OCI-LY3 (cell line): Measurements from ENCODE around the gene ZNF653.

Source experiments
- H2AFZ ChIP-seq: fragments of 200-600, 300-600 bp; shearing (Covaris generic); 2 replicates; pipeline ENCODE4 v1.6.0; 2014; ENCODE audit warnings: antibody characterized with exemption, low read depth, low read length
- H3K27ac ChIP-seq: fragments of 200-600, 300-600 bp; sonication (generic); 2 replicates; pipeline ENCODE4 v1.5.1; 2014; ENCODE audit warnings: mild to moderate bottlenecking, low read length, moderate library complexity, mixed read lengths
- H3K27me3 ChIP-seq: fragments of 200-600, 300-600 bp; sonication (generic); 2 replicates; pipeline ENCODE4 v1.6.1; 2014; ENCODE audit warnings: low read depth, low read length, mixed read lengths
- H3K36me3 ChIP-seq: fragments of 200-600, 300-600 bp; sonication (generic); replicated peaks from 2 replicates; pipeline ENCODE3; 2014; ENCODE audit warnings: low read depth, low read length, mixed read lengths
- H3K4me1 ChIP-seq: fragments of 300-600, 200-600 bp; sonication (generic); 2 replicates; pipeline ENCODE4 v1.6.1; 2014; ENCODE audit warnings: low read length, mixed read lengths
- H3K4me2 ChIP-seq: fragments of 200-600, 300-600 bp; sonication (generic); 2 replicates; pipeline ENCODE4 v1.6.1; 2014; ENCODE audit warnings: low read length, mixed read lengths
- H3K4me3 ChIP-seq: fragments of 300-600, 200-600 bp; sonication (generic); 2 replicates; pipeline ENCODE4 v1.5.1; 2014; ENCODE audit warnings: antibody characterized with exemption, mild to moderate bottlenecking, low read length, moderate library complexity
- H3K79me2 ChIP-seq: fragments of 300-600, 200-600 bp; shearing (Covaris generic); 2 replicates; pipeline ENCODE4 v1.6.1; 2014; ENCODE audit warnings: mild to moderate bottlenecking, low read length, mixed read lengths
- H3K9ac ChIP-seq: fragments of 300-600, 200-600 bp; shearing (Covaris generic); 2 replicates; pipeline ENCODE4 v1.6.0; 2014; ENCODE audit warnings: mild to moderate bottlenecking, low read length, moderate library complexity
- H3K9me3 ChIP-seq: fragments of 200-600, 300-600 bp; shearing (Covaris generic); 2 replicates; pipeline ENCODE4 v1.6.1; 2014; ENCODE audit warnings: low read length, mixed read lengths; ENCODE audit not compliant: insufficient read depth
- H4K20me1 ChIP-seq: fragments of 200-600, 300-600 bp; sonication (generic); 2 replicates; pipeline ENCODE4 v1.6.1; 2016; ENCODE audit warnings: low read length, mixed read lengths; ENCODE audit not compliant: insufficient read depth
- CTCF ChIP-seq: fragments of 200-600, 300-600 bp; sonication (generic); IDR thresholded peaks from 2 replicates; pipeline ENCODE4 v1.5.1; 2014; ENCODE audit warnings: antibody characterized with exemption, low read length, low read depth
- EZH2phosphoT487 ChIP-seq: fragments of 200-600 bp; shearing (Covaris generic); IDR thresholded peaks from 2 replicates; pipeline ENCODE4 v1.6.1; 2018; ENCODE audit warnings: antibody characterized with exemption, mixed run types, low read depth

ZNF653 gene

DNA sequence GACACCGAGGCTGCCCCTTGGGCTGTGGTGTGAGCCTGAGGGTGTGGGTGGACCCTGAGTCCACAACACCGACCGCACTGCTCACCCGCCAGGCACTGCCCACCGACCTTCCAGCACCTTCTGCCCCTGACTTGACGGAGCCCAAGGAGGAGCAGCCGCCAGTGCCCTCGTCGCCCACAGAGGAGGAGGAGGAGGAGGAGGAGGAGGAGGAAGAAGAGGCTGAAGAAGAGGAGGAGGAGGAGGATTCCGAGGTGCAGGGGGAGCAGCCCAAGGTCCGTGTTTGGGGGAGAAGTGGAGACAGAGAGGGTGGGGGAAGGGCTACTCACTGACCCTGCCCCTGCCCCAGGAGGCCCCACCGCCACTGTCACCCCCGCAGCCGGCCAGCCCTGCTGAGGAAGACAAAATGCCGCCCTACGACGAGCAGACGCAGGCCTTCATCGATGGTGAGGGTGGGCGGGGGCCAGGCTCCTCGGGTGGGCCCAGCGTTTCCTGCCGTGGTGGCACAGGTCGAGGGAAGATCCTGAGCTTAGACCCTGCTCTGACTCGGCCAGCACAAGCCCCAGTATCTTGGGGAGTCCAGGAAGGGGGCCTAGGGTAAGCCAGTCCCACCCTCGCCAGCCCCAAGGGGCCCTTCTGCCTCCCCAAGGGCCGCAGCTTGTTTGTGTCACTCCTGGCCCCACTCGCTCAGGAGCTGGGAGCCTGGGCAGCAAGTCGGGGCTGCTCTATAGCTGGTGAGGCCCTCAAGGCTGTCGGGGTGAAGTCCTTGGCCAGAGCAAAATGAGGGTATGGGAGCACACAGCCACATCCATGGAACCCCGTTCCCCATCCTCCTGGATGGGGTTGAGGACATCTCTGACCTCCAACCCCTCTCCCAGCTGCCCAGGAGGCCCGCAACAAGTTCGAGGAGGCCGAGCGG lies 58.0 kb downstream of the ZNF653 start:
- H2AFZ ChIP-seq: no peak overlapping the region
- H3K4me3 ChIP-seq: no peak overlapping the region
- H3K27ac ChIP-seq: no peak overlapping the region
- H3K36me3 ChIP-seq: peaks cover 39% of the 10 kb centered on the region
- H3K9ac ChIP-seq: no peak overlapping the region
- no peak for TF ChIP-seq CTCF
- no peak for TF ChIP-seq EZH2phosphoT487
- H3K4me1 ChIP-seq: peaks cover 13% of the 10 kb centered on the region
- H3K79me2 ChIP-seq: peaks cover 5% of the 10 kb centered on the region
- H3K9me3 ChIP-seq: no peaks in the 10 kb centered on the region
- no peaks in the 10 kb centered on the region for H3K27me3 ChIP-seq
- H3K4me2 ChIP-seq: no peak overlapping the region
- 0 out of 2 replicates have a peak, but pooled peaks cover 2% of the 10 kb centered on the region for H4K20me1 ChIP-seq

DNA sequence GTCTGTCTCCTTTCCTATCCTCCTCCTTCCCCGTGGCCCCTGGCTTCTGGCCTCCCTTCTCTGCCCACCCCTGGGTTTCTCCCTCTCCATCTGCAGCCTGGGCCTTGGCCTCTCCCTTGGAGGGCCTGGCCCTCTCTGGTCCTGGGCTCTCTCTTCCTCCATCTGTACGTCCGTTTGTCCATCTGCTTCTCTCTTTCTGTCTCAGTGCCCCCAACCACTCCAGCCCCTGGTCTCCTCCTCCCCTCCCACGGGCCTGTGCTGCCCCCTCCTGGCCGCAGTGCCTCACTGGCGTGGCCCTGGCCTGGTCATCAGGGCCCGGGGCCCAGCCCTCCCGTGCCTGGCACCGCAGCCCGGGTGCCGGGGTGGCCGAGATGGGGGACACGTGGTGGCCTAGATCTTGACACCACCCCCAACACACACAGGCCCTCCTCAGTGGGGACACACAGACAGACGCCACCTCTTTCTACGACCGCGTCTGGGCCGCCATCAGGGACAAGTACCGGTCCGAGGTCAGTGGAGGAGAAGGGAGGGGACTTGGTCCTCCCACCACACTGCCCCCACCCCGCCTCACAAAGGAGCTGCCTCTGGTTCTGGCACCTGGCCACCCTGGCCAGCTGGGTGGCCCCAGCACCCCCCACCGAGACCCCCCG lies 58.9 kb downstream of the ZNF653 start:
- H3K36me3 ChIP-seq: peaks cover 46% of the 10 kb centered on the region
- 0 out of 2 replicates have a peak, but pooled peaks cover 2% of the 10 kb centered on the region for H4K20me1 ChIP-seq
- H3K4me3 ChIP-seq: no peak overlapping the region
- no peaks in the 10 kb centered on the region for H3K79me2 ChIP-seq
- no peaks in the 10 kb centered on the region for H3K27me3 ChIP-seq
- TF ChIP-seq EZH2phosphoT487 (no peak), CTCF (peak; percentile 81)
- no peak overlapping the region for H3K27ac ChIP-seq
- H3K4me2 ChIP-seq: no peak overlapping the region
- H3K4me1 ChIP-seq: peaks cover 7% of the 10 kb centered on the region; the same call in 1 of the 2 replicates
- H3K9ac ChIP-seq: no peak overlapping the region
- H2AFZ ChIP-seq: no peak overlapping the region
- H3K9me3 ChIP-seq: no peaks in the 10 kb centered on the region

- Histone ChIP-seq H3K9ac (no peak overlapping the region), H3K36me3 (peaks cover 51% of the 10 kb centered on the region), H4K20me1 (0 out of 2 replicates have a peak, but pooled peaks cover 2% of the 10 kb centered on the region)
These were observed 59.4 kb downstream of the ZNF653 start for GRCh38 chr19:11446271-11446651.

More at GRCh38 chr19:11446271-11446651, 59.4 kb downstream of the ZNF653 start:
- Histone ChIP-seq H3K27ac (no peak overlapping the region), H3K79me2 (no peaks in the 10 kb centered on the region), H3K9me3 (no peaks in the 10 kb centered on the region), H2AFZ (no peak overlapping the region), H3K4me3 (no peak overlapping the region), H3K27me3 (no peaks in the 10 kb centered on the region), H3K4me2 (no peak overlapping the region), H3K4me1 (peaks cover 2% of the 10 kb centered on the region; the same call in 1 of the 2 replicates)
- no peak for TF ChIP-seq EZH2phosphoT487
- no peak for TF ChIP-seq CTCF
